Epithelial cell of prostate (primary cell): ENCODE data around the gene EPN3.

Source experiments
- DNase-seq: peaks from one replicate; pipeline ENCODE4 v3.0.0-alpha.2; 2011; ENCODE audit warnings: low read depth, low spot score
- H3K27ac ChIP-seq: fragments of 450-650 bp; 2 replicates; pipeline ENCODE4 v1.5.1; 2017; ENCODE audit warnings: mild to moderate bottlenecking

EPN3 gene

DNA sequence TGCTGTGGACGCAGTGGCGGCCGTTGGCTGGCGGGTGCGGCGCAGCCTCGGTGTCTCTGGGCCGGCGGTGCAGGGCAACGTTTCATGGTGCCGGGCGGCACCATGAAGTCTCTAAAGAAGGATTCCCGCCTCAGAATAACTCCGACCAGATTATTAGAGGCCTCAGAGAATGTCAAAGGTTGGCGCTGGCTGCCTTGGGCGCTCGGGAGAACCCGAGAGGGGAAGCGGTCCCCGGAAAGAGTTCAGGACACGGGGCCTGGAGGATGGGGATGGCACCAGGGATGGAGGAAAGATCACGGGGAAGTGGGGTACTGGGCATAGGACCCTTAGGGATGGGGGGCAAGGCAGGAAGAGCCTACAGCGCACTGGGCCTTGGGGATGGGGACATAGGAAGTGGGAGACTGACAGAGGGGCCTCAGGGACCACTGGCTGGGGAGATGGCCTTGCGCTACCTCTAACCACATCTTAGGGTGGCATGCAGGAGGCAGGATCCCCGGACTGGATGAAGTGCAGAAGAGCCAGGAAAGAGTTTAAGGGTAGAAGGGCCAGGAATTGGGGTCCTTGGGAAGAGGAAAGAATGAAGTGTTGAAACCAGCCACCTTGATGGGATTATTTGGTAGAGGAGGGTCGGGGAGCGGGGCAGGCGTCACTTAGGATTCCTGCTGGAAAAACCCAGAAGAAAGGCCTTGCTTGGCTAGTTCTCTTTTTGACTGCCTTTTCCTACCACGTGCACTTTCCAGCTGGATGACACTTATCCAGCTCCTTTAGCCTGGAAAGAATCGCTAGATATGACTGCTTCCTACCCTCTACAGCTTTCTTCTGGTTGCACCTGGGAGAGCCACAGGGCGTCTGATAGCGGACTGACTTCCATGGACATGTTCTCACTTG is 23.7 kb upstream of the EPN3 start:
- no peak for DNase-seq
- peak overlapping the region; percentile 24 for H3K27ac ChIP-seq

DNA sequence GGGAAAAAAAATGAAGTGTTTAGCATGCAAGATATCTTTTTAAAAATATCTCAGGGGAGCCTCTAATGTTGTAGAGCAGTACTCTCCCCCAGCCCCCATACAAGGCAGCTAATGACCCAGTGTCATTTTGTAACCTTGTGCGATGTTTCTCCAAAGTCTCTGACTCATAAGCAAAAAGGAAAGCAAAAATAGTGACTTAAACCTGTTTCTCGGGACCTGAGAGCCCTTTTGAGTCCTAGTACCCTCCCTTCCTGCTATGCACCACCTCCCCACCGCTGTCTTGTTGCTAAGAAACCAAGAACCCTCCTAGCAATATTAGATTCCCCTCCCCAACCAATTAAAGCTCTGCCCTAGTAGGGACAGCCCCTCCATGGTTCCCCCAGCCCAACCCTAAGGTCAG is 21.5 kb upstream of the EPN3 start:
- H3K27ac ChIP-seq = no peak overlapping the region
- no peak for DNase-seq

DNA sequence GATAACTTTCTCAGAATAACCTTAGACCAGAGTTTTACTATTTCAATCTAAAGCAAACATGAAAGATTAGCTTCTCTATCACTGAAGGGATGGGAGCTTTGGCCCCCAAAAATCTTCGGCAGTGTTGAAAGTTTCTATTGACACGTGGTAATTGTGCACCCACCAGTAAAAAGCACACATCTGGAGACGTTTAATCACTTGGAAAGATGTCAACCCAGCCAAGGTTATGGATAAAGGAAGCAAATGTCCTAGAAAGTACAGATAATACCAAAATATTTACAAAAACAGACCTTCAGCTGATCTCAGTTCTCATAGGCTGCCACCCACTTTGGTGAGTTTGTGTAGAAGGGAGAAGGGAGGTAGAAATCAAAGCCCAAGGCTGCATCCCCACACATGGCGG is 19.0 kb upstream of the EPN3 start:
- H3K27ac ChIP-seq = no peak overlapping the region
- DNase-seq = no peak

- no peak overlapping the region for H3K27ac ChIP-seq
- DNase-seq = no peak
Measured at GRCh38 chr17:50514388-50514787, 18.1 kb upstream of the EPN3 start.

- no peak overlapping the region for H3K27ac ChIP-seq
- no peak for DNase-seq
Measured at GRCh38 chr17:50514936-50515702, 17.4 kb upstream of the EPN3 start.

- H3K27ac ChIP-seq = peak overlapping the region; percentile 85
- DNase-seq = no peak
Measured at GRCh38 chr17:50517011-50517410, 15.5 kb upstream of the EPN3 start.

GRCh38 chr17:50517504-50518383 is 14.8 kb upstream of the EPN3 start:
- DNase-seq = no peak
- H3K27ac ChIP-seq = peak overlapping the region; percentile 85

- H3K27ac ChIP-seq = peak overlapping the region; percentile 85
Measured at GRCh38 chr17:50518384-50519023, 14.0 kb upstream of the EPN3 start.

DNA sequence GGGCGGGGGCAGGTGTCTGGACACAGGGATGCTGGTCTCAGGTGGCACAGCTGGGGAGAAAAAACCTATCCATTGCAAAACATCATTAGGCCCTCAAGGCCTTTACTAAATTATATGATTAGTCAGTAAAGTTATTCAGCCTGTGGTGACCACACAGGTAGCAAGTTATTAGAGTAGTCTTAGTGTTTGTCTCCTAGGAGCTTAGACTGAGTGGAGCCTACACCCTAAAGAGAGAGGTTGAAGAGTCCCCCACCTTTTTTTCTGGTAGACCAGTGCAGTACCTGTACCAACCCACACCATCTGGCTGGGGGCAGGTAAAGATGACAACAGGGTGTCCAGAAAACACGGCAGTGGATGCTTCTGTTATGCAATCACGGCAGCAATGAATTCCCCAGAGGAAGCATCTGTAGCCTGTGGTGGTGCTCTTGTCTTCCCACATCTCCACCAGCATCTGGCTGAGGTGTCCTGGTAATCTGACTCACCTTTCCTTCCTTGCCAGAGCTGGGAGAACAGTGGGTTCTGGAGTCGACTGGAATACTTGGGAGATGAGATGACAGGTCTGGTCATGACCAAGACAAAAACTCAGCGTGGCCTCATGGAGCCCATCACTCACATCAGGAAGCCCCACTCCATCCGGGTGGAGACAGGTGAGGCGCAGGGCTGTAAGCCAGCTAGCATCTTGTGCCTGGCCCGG is 13.2 kb upstream of the EPN3 start:
- H3K27ac ChIP-seq = peak overlapping the region; percentile 85
- DNase-seq = no peak

More at GRCh38 chr17:50518384-50519023, 14.0 kb upstream of the EPN3 start:
- DNase-seq = no peak

GRCh38 chr17:50520483-50520882 is 12.1 kb upstream of the EPN3 start:
- DNase-seq = no peak
- H3K27ac ChIP-seq = peak overlapping the region; percentile 85

DNA sequence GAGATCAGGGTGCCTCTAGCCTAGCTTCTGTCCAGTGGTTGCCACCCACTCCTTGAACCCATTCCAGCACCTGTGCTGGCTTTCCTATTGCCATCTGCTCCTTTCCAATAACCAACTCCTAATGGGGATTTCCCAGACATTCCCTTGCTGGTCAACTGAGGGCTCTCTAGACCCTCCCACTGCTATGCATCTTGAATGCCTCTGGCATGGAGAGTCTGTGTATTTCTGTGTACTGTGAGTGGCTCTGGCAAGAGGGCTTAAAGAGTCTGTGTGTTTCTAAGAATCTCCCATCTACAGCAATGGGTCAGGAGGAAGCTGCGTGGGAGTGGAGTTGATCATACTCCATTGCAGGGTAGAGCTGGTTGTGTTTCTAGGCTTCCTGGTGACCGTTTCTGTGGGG is 11.0 kb upstream of the EPN3 start:
- no peak overlapping the region for H3K27ac ChIP-seq
- no peak for DNase-seq

DNA sequence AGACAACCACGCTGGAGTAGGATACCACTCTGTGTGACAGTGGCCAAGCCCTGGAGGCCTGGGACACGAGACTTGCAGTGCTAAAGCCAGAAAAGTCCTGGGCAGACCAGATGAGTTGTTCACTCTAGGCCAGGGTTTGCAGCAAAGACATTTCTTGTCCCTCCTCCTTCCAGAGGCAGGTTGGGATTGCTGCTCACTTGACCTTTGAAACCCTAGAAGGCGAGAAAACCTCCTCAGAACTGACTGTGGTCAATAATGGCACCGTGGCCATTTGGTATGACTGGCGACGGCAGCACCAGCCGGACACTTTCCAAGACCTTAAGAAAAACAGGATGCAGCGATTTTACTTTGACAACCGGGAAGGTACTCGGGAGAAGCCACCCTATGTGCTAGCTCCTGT is 9.8 kb upstream of the EPN3 start:
- H3K27ac ChIP-seq = peak overlapping the region; percentile 23

GRCh38 chr17:50523208-50523607 is 9.3 kb upstream of the EPN3 start:
- no peak for DNase-seq
- H3K27ac ChIP-seq = peak overlapping the region; percentile 23

More for the DNA sequence above, 9.8 kb upstream of the EPN3 start:
- no peak for DNase-seq

GRCh38 chr17:50524838-50525237 is 7.7 kb upstream of the EPN3 start:
- no peak overlapping the region for H3K27ac ChIP-seq
- no peak for DNase-seq

- no peak for DNase-seq
- no peak overlapping the region for H3K27ac ChIP-seq
Measured at GRCh38 chr17:50527155-50527762, 5.3 kb upstream of the EPN3 start.

DNA sequence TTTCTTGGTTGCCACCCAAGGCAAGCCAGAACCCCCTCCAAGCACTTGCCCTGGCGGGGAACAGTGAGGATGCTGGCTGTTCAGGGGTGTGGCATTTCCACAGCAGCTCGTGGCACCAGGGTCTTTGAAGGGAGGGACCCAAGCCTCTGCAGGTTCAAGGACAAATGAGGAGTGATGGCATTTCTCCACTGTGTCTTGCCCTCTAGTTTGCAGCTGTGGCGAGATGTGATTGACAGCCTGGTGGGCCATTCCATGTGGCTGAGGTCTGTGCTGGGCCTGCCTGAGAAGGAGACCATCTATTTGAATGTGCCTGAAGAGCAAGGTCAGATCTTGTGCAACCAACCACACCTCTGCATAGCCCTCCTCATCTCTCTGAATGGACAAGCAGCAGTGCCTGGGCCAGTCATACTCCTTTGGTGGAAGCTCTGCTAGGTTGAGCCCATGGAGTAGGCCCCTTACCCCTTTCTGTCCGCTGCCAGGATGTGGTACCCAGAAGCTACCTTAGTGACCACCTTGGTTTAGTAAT is 4.5 kb upstream of the EPN3 start:
- H3K27ac ChIP-seq = no peak overlapping the region
- DNase-seq = no peak

GRCh38 chr17:50529849-50530248 is 2.7 kb upstream of the EPN3 start:
- no peak for DNase-seq
- H3K27ac ChIP-seq = no peak overlapping the region

GRCh38 chr17:50531428-50532025 is 1.0 kb upstream of the EPN3 start:
- H3K27ac ChIP-seq = no peak overlapping the region
- DNase-seq = no peak
